Activated gamma-delta T cell treated with anti-CD3 and anti-CD28 coated beads, Interleukin-2, amount 50 U/mL, for 16 hours (primary cell): Measurements from ENCODE around the gene SREBF2.

Experiments used
- DNase-seq: peaks from one replicate; pipeline ENCODE4 v3.0.0-alpha.2; 2020; ENCODE audit warnings: low read depth

The SREBF2 gene

DNA sequence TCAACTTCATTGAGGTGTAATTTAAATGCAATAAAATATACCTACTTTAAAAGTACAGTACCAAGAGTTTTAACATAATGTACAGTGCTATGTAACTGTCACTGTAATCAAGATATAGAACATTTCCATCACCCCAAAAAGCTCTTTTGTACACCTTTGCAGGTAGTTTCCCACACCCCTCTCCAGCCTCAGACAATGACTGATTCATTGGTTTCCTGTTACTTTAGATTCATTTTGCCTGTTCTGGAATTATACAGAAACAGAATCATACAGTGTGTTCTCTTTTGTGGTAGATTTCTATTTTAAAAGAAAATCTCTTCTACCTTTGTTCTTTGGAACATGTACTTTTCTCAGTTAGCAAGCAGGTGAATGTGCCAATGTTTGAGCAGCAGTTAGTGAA lies 43.8 kb downstream of the SREBF2 start:
- DNase-seq: no peak

DNA sequence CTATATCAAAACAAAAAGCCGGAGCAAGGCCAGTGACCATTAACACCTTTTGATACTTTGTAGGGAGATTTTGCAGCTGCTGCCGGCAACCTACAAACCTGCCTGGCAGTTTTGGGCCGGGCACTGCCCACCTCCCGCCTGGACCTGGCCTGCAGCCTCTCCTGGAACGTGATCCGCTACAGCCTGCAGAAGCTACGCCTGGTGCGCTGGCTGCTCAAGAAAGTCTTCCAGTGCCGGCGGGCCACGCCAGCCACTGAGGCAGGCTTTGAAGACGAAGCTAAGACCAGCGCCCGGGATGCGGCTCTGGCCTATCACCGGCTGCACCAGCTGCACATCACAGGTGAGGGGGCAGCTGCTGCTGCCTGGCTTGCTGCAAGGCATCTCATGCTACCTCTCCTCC lies 47.7 kb downstream of the SREBF2 start:
- no peak for DNase-seq

DNA sequence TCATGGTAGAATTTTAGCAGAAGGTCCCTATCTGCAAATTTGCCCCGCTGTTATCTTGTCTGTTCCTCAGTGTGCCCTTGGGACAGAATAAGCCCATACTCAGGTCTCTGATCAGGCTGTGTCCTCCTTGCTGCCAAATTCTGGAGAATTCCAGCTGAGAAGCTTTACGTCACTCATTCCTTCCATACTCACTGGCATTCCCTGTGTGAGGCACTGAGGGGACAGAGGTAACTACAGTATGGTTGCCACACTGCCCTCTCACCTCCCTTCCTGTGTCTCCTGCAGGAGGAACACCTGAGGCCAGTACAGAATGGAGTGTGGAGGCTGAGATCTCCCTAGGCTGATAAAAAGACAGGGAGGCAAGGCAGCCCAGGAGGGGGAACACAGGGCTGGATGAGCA lies 50.5 kb downstream of the SREBF2 start:
- no peak for DNase-seq

DNA sequence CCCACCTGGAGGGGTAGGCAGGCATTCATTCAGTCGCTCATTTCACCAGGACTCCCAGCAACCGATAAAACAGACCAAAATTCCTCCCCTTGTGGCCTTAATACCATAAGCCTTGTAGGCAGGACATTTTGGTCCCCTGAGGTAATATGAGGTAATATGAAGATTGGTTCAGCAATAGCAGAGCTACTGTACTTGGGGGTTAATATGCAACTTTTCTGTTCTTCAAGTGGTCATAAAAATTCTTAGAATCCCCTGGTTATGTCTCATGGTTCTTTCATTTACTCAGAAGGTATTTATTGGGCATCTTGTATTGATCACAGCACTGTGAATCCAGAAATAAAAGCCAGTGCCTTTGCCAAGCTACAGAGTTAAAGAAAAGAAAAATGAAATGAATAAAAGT lies 52.2 kb downstream of the SREBF2 start:
- DNase-seq: no peak

DNA sequence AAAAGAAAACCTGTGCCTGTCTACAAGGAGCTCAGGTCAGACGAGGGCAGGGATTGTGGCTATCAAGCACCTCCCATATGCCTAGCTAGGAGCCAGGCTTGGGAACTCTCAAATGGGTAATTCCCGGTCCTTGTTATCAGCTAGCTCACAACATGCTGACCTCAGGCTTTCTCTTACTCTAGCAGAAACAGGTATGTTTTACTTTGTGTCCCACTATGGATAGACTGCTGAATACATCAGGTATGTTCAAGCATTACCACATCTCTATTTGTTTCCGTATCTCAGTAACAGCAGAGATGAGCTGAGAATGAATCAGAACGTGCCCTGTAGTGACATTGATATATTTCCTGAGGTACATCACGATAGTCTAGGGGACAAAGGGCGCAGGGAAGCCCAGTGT lies 52.6 kb downstream of the SREBF2 start:
- DNase-seq: no peak

DNA sequence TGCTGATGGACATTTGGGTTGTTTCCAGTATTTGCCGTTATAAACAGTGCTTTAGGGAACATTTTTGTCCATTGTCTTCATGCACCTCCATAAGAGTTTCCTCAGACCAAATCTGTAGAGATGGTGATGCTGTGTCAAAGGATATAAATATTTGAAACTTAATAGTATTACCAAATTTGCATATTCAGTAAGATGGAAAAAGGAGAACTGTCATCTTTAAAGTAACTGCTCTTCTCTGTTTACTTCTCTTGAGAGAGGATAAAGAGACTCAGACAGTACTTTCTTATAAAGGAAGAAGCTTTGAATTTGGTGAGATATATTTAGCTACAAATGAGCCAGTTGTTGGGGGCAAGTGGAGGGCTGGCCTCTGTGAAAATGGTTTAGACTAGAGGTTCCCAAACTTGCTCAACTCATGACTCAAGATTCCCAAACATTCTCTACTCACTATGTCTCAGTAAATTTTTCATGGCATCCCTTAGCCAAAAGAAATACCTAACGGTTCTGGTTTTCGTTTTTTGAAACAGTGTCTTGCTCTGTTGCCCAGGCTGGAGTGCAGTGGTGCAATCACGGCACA lies 55.8 kb downstream of the SREBF2 start:
- no peak for DNase-seq

DNA sequence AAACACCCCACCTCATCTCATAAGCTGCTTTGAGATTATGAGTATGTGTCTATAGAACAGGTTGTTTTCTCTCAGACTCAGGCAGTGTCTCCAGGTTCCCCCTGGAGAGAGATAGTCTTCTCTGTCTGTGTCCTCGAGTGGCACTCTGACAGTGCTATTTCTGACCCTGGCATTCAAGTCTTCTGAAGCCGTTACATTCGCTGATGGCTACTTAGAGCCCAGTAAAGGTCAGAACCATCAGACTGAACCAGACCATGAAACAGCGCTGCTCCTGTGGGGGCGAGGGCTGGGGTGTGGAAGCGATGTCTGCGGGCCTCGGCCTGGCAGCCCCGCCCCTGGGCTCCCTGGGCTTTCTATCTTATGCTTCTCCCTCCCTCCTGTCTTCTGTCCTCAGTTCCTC lies 58.5 kb downstream of the SREBF2 start:
- no peak for DNase-seq

DNA sequence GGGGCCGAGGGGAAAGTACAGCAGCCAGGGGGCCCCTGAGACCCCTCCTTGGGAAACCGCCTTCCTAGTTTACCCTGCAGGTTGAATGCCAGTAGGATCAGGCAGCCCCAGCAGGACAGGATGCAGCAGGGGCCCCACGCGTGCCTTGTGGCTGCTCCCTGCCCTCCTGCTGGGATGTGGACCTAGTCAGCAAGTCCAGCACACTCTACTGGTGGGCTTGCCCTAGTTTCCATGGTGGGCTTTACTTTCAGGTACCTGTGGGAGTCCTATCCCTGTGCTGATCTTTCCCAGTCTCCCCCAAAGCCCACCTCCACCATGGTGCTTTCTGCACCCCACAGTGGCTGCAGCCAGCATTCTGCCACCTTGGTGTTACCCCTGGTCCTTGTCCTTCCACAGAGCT lies 59.8 kb downstream of the SREBF2 start:
- DNase-seq: no peak

DNA sequence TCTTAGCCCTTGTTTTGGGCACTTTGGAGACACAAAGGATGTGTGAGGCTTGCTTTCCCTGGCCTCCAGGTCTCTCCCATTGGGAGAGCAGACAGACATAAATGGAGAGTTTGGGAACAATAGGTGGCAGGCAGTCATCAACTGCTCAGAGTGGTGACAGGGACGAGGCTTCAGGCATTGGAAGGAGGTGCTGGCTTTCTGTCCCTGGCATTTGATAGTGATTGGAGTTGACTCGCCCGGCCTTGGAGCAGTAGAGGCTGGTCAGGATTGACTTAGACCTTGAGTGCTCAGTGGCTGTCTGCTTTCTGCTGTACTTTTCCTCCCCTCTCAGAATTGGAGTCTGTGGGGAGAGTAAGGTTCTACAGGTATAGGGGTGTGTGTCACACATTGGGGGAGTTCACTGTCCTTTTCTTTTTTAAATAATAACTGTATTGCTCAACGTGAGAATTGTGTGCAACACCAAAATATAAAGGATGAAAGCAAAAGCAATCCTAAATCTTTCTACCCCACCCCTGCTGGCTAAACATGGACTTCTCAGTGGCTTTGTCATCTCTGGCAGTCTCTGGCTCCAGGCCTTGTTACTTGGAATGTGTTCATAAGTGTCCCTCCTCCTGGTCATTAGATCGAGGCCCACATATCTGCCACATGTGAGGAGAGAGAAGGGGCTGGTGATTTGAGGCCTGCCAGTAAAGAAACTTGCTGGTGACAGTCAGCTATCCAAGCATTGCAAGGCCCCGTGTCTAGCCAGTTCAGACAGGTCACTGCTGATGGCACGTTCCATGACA lies 60.9 kb downstream of the SREBF2 start:
- DNase-seq: no peak

DNA sequence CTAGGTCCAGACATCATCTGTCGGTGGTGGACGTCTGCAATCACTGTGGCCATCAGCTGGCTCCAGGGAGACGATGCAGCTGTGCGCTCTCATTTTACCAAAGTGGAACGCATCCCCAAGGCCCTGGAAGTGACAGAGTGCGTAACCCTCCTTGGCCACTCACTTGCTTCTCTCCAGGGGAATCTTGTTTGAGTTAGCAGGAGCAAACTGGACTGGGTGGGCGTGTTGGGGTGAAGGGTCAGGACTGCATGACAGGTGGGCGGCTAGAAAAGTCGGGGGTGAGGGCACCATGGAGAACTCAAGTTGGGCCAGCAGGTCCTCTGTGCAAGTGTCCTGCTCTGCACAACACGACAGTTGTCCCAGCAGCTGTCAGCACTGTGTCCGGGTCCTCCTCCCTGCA lies 65.7 kb downstream of the SREBF2 start:
- no peak for DNase-seq

DNA sequence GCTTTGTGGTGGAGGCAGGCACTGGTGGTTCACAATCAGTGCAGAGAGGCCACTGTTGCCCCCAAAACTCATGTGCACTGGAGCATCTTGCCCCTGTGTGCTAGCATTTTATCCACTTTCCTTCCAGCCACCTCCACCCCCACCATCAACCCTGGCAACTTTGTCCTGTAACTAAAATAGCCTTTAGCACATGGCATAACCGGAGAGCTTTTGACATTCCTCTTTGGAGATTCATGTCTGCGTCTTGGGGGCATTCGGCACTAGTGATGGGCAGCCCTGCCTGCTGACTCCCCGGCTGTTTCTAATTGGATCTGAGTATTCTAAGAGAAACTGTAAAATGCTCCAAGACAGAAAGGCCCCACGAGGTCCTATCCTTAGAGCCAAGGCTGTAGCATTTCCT lies 66.2 kb downstream of the SREBF2 start:
- no peak for DNase-seq

DNA sequence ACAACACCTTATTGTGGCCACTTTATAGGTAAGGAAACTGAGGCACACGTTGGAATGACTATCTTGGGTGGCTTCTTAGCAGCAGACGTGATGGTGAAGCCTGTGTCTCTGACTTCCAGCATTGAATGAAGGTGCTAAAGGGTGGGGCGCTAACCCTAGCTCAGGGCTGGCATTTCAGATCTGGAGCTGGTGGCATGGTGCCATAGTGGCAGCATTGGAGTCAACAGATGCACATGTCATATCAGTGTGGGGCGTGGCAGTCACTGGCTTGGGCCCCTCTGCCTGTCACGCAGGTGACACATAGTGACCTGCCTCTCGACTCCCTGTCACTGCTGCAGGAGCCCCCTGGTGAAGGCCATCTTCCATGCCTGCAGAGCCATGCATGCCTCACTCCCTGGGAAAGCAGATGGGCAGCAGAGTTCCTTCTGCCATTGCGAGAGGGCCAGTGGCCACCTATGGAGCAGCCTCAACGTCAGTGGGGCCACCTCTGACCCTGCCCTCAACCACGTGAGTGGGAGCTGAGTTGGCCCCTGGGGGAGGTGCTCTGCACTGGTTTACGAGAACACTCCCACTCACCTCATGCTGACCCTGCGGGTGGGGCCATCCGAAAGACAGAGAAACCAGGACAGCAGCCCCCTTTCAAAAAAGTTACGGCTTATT lies 67.2 kb downstream of the SREBF2 start:
- no peak for DNase-seq

DNA sequence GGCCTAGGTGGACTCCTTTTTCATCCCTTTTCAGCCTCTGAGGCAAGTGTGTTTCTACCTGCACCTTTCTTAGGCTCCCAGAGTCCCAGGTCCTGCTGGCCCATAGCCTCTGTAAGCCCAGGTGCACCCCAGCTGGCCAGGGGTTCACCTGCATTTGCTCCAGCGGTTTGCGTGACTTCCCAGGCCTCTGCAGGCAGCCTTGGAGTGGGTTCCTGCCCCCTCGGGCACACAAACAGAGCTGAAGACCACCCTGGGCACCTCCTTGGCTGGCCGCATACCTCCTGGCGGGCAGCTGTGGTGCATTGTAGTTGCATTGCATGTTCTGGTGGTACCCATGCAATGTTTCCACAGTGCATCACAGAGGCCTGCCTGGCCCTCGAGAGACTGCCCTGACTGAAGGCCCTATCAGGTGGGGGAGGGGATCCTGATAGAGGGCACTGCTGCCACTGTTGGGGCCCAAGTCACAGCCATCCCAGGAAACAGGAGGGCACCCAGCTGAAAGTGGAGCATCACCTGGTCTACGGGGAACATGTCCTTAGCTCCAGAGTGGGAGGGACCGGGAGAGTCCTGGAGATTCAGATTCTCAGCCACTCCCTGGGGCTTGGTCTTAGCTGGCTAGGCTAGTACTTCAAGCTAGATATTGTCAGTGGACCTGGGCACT lies 67.9 kb downstream of the SREBF2 start:
- no peak for DNase-seq

DNA sequence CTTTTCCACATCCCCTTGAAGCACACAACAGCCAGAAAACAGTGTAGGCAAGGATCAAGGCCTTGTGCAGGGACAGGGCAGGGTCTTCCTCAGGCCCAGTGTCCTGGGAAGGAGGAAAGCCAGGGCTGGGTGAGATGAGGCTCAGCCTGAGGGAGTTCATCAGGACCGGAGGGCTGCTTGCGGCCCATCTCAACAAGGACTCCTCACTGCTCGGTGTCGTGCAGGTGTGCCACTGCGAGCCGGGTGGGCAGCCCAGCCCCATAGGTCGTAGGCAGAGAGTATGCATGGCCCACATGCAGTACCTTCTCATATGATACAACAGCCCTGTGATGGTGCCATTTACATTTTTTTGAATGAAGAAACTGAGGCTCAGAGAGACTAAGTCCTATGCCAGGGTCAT lies 69.1 kb downstream of the SREBF2 start:
- no peak for DNase-seq

DNA sequence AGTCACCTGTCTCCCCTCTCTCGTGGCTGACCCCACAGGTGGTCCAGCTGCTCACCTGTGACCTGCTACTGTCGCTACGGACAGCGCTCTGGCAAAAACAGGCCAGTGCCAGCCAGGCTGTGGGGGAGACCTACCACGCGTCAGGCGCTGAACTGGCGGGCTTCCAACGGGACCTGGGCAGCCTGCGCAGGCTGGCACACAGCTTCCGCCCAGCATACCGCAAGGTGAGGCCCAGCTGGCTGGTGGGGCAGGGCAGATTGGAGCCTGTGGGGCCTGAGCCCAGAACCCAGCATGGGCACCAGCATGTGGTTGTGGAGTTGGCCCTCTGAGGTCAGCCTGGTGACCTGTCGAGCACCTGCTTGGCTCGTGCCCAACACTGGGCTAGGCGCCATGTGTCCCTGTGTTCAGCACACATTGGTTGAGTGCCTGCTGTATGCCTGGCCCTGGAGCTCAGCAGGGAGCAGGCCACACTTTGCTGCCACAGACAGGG lies 70.1 kb downstream of the SREBF2 start:
- no peak for DNase-seq

DNA sequence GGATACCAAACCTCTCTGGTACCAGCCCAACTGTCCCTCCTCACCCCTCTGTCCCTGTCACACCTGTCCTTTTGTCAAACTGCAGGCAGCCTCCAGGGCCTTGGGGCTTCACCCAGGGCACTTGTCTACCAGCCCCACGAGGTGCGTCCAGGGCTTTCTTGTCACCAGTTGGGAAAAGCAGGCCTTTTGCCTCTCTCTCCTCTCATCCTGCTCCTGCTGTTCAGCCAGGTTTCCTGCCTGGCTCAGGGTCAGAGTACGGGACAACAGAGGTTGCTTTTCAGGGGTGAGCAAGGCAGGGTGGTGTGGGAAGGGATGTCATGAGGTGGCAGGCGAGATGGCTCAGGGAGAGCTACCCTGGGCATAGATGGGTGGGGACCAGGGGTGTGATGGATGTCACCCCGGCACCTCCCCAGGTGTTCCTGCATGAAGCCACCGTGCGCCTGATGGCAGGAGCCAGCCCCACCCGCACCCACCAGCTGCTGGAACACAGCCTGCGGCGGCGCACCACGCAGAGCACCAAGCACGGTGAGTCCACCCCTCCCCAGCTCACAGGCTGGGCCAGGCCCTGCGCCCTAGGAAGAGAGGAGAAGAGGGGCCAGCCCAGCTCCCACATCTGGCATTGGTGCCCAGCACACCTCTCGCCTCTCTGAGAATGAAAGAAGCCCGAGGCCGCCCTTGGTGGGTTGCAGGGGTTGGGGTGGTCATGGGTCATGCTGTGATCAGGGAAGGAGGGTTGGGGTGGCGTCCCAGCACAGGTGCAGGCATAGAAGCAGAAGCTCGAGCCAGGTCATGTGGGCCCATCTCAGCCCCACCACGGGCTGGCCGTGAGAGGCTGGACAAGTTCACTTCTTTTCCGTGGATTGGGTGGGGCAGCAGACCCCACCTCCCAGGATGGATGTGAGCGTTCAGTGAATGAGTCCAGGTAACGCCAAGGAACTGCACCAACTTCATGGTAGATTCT lies 71.8 kb downstream of the SREBF2 start:
- DNase-seq: no peak

DNA sequence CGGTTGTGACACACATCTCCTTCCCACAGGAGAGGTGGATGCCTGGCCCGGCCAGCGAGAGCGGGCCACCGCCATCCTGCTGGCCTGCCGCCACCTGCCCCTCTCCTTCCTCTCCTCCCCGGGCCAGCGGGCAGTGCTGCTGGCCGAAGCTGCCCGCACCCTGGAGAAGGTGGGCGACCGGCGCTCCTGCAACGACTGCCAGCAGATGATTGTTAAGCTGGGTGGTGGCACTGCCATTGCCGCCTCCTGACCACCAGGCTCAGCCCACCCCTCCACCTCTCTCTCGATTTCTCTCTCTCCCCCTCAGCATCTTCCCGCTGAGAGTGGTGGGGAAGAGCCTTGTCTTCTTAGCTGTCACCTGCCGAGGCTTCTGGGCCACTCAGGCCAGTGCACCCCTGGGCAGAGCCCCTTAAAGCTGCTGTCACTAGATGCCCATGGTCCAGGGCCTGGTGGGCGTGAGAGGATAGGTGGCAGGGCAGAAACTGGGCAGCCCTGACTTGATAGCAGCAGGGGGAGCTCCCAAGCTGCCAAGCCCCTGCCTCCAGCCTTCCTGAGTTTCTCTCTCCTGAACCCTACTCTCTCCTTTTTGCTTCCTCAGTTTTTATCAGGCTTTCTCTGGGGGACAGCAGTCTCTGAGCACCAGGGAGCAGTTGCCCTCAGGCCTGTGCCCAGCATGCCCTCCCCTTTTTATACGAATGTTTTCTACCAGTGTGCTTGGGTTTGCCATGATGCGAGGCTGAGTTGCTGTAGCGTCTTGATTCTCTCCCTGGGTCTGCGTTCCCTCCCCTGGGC lies 72.7 kb downstream of the SREBF2 start:
- no peak for DNase-seq

DNA sequence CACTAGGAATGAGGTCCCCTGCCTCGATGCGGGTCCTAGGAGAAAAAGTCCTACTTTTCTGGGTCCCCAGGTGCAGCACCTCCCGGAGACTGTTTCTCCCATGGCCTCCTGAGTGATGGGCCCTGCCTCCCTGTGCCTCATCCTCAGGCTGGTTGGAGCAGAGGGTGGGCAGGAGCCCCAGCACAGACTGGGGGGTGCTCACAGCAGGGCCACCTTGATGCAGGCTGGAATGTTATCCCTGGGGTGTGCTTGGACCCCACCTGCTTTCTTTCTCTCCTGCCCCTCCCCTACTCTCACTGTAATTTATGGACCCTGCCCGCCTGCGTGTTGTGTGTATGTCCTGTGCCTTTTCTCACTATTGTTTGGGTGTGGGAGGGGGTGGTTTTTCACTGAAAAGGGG lies 73.9 kb downstream of the SREBF2 start:
- no peak for DNase-seq

DNA sequence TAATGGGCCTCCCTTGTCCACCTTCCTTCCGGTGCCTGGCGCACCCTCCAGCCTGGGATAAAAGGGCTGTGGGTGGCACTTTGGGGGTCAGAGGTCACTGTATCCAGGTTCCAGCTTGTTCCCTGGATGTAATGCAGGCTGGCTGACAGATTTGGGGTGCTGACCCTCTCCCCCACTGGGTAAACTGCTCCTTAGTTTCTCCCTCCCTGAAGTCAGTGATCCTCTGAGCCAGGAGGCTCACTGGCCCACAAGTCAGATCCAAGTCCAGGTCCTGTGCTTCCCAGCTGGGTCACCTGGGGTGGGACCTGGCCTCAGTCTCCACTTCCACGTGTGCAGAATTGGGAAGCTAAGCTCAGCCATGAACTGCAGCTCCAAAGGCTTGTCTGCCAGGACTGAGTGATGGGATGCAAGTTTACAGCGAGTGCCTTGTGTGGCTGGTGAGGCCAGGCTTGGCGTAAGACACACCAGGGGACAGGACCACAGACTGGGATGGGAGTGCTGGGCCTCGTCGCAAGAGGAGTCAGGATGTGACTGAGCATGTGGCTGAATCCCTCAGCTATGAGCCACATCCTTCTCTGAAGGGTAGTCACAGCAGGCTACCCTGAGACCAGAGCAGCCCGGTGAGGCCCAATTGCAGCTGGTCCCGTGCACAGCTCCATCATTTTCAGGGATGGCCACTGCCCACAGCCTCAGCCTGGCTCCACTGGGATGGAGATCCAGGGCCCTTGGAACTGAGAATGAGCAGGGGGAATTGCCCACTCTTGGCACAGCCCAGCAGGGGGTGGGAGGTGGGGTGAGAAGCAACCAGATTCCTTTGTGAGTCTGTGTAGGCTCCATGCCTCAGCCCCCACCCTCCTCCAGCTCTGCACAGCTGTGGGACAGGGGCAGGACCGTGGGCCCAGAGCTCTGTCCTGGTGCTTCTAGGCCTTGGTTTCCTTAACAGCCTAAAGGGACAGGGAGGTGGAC lies 74.8 kb downstream of the SREBF2 start:
- DNase-seq: no peak
